ENCODE data around the gene MRTFB. TPM values are rescaled to one million over a fixed set of nuclear protein-coding genes. Genes with fewer than 3 reads are reported as not detected.

Gene MRTFB
- polyA plus RNA-seq, 12 donors = 16.8 to 34.6 (median 23.3) TPM; not detected in 1

DNA sequence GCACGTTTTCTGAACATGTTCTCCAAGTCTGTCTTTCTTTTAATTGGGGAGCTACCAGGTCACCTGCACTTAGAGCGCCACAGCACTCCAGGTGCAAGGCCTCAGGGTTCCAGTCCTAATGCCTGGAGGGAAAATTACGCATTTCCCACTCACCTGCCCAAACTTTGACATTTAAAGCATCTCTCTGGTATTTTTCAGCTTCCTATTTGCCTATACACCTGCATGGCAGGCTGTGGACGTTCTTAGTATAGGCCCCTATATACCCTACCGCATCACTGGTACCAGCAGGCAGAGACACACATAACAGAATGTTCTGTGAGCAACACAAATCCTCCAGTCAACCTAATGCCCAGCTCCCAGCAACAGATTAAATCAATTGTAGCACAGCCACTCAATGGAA lies 213.3 kb downstream of the MRTFB start:
- no peak for DNase-seq

- peak; percentile 76 for DNase-seq
Measured at GRCh38 chr16:14284930-14285512, 213.9 kb downstream of the MRTFB start.

GRCh38 chr16:14285513-14286367 lies 214.6 kb downstream of the MRTFB start:
- DNase-seq = peak; percentile 98

- peak; percentile 70 for DNase-seq
Measured at GRCh38 chr16:14286368-14287230, 215.5 kb downstream of the MRTFB start.

DNA sequence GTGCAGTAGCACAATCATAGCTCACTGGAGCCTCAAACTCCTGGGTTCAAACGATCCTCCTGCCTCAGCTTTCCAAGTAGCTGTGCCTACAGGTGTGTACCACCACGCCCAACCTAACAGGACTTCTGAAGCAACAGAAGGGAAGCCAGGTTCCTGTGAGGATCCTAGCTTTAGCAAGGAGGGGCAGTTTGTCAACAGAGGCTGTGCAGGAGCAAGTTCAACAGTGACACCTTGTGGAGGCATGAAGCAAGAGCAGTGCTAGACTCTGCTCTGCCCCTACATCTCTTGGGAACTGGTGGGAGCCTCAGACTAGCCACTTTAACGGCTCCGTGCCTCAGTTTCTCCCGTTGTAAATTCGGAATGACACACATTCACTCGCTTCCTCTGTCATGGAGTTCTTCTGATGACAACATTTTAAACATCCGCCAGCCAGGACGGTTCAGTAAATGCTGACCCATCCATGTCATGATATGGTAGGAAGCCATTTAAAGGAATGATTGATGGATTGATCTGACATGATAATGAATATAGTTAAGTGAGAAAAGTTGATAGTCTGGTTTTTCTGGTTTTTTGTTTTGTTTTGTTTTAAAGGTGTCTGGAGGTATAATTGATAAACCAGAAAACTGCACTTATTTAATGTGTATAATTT lies 218.7 kb downstream of the MRTFB start:
- DNase-seq = no peak

- no peak for DNase-seq
Measured at GRCh38 chr16:14291286-14291685, 220.2 kb downstream of the MRTFB start.

DNA sequence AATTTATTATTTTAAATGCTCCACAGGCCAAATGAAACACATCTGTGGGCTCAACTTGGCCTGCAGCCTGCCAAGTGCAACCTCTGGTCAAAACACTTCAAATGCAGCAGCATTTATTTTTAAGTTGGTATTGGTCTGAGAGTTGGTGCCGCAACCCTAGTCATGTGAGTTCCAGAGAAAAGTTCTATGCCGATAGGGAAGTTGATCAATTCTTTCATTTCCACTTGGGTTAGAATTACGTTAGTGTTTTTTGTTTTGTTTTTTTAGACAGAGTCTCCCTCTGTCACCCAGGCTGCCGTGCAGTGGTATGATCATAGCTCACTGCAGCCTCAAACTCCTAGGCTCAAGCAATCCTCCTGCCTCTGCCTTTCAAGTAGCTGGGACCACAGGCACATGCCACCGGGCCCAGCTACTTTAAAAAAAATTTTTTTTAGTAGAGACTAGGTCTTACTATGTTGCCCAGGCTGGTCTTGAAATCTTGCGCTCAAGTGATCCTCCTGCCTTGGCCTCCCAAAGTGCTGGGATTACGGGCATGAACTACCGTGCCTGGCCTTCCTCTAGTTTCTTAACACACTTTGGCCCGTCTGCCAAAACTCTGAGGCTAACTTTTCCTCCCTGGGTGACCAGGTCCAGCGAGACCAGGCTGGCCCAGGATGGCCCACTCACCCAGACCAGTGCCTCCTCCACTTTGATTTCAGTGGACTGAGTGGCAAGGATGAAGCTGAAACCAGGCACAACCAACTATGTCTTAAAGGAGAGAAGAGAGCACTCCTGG lies 221.1 kb downstream of the MRTFB start:
- no peak for DNase-seq

GRCh38 chr16:14296663-14297062 lies 225.5 kb downstream of the MRTFB start:
- no peak for DNase-seq

- DNase-seq = no peak
Measured at GRCh38 chr16:14298374-14299122, 227.4 kb downstream of the MRTFB start.

GRCh38 chr16:14300705-14301168 lies 229.6 kb downstream of the MRTFB start:
- peak; percentile 71 for DNase-seq

GRCh38 chr16:14301169-14302030 lies 230.3 kb downstream of the MRTFB start:
- DNase-seq = no peak

GRCh38 chr16:14302031-14302398 lies 230.9 kb downstream of the MRTFB start:
- no peak for DNase-seq

DNA sequence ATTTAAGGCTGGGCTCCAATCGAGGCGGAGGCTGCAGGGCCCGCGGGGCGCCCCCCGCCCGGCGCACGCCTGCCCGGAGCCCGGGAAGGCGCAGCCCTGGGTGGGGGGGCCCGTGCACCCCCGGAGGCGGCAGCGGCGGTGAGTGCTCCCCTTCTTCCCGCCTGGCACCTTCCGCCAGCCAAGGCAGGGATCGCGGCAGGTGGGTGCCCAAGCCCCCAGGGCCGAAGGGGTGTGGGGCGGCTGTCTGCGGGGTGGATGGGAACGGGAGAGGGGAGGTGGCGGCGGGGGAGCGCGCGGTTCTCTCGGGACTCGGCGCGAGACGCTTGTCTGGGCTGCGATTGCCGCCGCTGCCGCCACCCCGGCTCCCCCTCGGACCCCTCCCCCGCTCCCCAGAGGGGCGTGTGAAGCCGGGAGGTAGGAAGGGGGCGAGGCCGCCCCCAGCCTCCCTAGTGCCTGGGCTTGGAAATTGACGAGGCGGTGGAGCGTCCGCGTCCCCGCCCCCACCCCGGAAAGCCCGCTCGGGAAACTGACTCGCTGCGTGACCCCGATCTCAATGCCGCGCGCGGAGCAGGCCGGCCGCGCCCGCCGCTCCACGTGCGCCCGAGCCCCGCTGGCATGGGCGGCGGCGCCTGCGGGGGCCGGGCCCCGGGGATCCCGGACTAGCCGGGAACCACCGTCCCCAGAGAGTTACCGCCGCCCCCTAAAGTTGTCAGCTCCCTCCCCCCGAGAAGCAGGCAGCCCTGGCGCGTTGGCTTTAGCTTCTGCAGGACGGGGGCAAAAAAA lies 231.5 kb downstream of the MRTFB start:
- DNase-seq = no peak

DNA sequence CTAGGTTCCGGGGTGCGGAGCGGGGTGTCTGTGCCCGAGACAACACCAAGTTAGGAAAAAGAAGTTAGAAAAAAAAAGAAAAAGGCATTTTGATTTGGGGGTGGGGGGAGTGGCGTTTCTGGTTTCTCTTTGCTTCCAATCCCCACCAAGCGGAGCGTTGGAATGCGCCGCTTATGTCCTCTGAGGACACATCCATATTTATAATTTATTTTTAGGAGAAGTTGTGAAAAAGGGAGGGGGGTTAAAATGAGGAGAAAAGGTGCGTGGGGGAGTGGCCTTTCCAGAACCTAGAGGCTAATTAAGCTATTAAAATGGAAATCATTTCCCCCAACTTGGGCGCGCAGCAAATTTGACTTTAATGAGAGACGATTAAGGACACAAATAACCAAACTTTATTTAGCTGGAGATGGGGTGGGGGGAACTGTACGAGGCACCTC lies 232.1 kb downstream of the MRTFB start:
- DNase-seq = no peak

GRCh38 chr16:14303639-14304394 lies 232.7 kb downstream of the MRTFB start:
- DNase-seq = no peak

DNA sequence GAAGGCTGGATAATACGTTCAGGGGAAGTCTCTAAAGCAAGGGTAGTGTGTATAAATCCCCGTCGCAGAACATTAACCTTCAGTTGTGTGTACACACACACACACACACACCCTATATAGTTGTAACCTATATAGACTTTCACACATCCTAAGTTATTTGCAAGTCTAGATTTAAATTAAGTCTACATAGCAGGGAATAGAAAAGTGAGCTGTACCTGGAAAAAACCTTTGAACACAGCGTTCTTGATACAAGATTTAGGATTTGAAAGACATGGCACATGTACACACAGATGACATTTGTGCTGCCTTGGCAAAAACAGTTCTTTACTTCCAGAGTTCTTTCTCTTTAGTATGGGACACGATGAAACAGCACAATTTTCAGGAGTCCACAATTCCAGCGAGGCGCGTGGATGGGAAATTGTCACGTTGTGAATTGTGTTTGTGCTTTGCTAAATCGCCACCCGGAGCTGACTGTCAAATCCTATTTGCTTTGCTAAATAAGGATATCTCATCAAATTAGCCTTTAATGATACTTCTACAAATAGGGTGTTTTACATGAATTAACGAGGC lies 233.9 kb downstream of the MRTFB start:
- no peak for DNase-seq

DNA sequence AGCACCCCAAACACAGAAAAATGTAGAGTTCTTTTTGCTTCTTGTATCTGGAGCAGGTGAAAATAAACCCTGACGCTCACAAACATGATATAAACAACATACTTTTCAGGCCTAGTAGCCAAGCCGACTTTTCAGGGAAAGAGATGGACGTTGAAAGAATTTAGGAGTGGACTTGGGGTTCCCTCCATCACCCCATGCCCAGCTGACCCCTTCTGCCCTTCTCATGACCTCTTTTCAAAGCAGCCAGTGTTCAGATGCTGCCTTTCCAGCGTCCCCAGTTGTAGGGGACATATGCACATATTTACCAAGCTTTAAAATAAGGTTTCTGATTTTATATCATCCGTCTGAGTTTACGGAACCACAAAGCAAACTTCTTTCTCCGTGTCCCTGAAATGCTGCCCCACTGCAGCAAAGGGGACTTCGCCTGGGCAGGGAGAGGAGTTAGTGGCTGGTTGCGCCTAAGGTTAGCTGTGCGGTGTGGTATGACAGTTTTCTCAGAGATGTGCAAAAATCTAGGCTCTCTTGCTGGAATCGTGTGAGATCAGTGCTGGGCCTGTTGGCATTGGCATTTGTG lies 235.5 kb downstream of the MRTFB start:
- DNase-seq = no peak
